Ishikawa (cell line): ENCODE measurements around the gene MYL11.

Experiments
- CEBPB ChIP-seq: IDR thresholded peaks from 2 replicates; pipeline ENCODE4 v1.6.1; 2012
- CREB1 ChIP-seq: IDR thresholded peaks from 2 replicates; pipeline ENCODE4 v1.6.1; 2012; ENCODE audit warnings: low read depth
- EGR1 ChIP-seq: IDR thresholded peaks from 2 replicates; pipeline ENCODE4 v1.6.1; 2012
- EP300 ChIP-seq: IDR thresholded peaks from 2 replicates; pipeline ENCODE4 v1.6.1; 2012; ENCODE audit warnings: borderline replicate concordance
- FOXM1 ChIP-seq: IDR thresholded peaks from 2 replicates; pipeline ENCODE4 v1.6.1; 2012; ENCODE audit warnings: low read depth, borderline replicate concordance
- MAX ChIP-seq: IDR thresholded peaks from 2 replicates; pipeline ENCODE4 v1.6.1; 2012
- NFIC ChIP-seq: IDR thresholded peaks from 2 replicates; pipeline ENCODE4 v1.6.1; 2012
- RAD21 ChIP-seq: IDR thresholded peaks from 2 replicates; pipeline ENCODE4 v1.6.1; 2012; ENCODE audit warnings: low read depth
- REST ChIP-seq: IDR thresholded peaks from 2 replicates; pipeline ENCODE4 v1.6.1; 2012; ENCODE audit warnings: low read depth, mild to moderate bottlenecking
- TAF1 ChIP-seq: IDR thresholded peaks from 2 replicates; pipeline ENCODE4 v1.6.1; 2012; ENCODE audit warnings: low read depth, mild to moderate bottlenecking
- TCF12 ChIP-seq: IDR thresholded peaks from 2 replicates; pipeline ENCODE4 v1.6.1; 2012; ENCODE audit warnings: low read depth
- YY1 ChIP-seq: IDR thresholded peaks from 2 replicates; pipeline ENCODE4 v1.6.1; 2012; ENCODE audit warnings: low read depth
- TF ChIP-seq, protein P1 (sequence below): IDR thresholded peaks from 2 replicates; pipeline ENCODE4 v1.6.1; 2012

DNA sequence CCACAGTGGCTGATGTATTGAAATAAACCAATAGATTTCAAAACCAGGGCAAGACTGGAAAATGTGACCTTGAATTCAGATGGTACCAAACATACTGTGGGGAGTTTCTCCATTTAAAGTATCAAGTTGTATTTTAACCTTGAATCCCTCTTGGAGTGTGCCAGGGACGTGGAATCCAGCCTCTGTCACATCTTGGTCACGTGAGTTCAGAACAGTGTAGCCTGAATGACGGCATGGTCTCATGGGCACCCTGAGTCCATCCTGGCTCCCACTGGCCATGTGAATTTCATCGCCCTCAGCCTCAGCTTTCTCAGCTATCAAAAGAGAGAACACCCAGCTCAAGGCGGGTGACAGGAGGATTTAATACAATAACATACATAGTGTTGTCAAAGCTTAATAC, 39.6 kb downstream of the MYL11 start:
- TF ChIP-seq EP300, result no peak
- no peak for TF ChIP-seq REST
- no peak for TF ChIP-seq RAD21
- TF ChIP-seq CEBPB, result no peak
- TF ChIP-seq YY1, result no peak
- TF ChIP-seq EGR1, result no peak
- TF ChIP-seq TAF1, result no peak
- no peak for TF ChIP-seq MAX
- TF ChIP-seq FOXM1, result no peak
- TF ChIP-seq, protein P1, sequence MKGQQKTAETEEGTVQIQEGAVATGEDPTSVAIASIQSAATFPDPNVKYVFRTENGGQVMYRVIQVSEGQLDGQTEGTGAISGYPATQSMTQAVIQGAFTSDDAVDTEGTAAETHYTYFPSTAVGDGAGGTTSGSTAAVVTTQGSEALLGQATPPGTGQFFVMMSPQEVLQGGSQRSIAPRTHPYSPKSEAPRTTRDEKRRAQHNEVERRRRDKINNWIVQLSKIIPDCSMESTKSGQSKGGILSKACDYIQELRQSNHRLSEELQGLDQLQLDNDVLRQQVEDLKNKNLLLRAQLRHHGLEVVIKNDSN, result no peak
- no peak for TF ChIP-seq CREB1
- no peak for TF ChIP-seq TCF12
- TF ChIP-seq NFIC, result no peak
